NCI-H1105 treated with DMSO at 0.1 percent for 48 hours (cell line): ENCODE measurements around the gene MOSMO.
"Not testable (repeated sequence)": the region's sequence is repeated elsewhere in the genome, so short reads cannot be mapped to it uniquely, and the experiment has no call there.

Source experiments
- DNase-seq: peaks from one replicate; lab custom pipeline; 2025; lab: John Stamatoyannopoulos, UW

The MOSMO gene

DNA sequence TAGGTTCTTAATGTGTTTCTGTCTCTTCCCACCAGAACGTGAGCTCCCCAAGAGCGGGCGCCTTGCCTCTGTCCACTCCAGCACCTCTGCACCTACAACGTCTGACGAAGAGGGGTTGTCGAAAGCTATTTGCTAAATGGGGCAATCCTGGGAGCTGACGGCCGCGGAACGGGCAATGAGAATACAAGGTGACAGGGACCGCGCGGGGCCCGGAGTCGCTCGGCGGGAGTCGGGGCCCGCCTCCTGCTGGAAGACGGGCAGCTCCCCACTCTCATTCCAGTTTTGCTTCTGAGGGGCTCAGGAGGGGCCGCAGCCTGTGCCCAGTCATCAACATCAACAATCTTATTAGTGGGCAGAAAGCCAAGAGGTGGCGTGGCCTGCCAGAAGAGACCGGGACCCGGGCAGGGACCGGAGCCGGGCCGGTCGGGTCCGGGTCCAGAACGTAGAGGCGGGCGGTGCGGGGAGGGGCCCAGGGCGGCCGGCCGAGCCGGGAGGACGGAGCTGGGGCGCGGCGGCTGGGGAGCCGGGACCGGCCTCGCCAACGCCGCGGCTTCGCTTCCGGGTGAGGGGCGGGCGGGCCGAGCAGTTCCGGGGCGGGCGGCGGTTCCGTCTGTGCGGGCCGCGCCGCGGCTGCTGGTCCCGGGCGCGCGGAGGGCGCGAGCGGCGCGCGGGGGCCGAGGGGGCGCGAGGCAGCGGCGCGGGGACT is at the start of gene MOSMO:
MOSMO (plus strand) TSS at position 603 of the 706 bp plus-strand sequence. CDS start 191 bp downstream, outside the sequence.
- DNase-seq, result peak; percentile 31

DNA sequence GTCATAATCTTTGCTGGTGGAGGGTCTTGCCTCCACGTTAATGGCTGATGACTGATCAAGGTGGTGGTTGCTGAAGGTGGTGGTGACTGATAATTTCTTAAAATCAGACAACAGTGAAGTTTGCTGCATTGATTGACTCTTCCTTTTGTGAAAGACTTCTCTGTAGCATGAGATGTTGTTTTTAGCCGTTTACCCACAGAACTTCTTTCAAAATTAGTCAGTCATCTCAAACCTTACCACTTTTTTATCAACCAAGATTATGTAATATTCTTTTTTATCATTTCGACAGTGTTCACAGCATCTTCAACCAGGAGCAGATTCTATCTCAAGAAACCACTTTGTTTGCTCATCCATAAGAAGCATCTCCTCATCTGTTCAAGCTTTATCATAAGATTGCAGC is 48.9 kb upstream of the MOSMO start:
- no peak for DNase-seq

DNA sequence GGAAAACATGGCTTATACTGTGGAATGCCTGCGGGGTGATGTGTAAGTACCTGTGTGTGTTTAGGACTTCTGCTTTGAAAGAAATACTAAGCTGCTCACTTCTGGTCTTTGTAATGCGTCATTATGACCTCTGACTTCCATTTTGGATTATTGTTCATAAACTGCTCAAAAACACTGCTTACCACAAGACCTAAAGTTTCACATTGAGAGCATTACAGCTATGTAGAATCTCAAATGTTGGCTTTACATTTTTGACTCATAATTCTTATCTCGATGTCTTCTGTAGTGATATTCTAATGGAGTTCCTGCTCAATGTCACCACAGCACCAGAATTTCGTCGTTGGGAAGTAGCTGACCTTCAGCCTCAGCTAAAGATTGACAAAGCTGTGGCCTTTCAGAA is 45.4 kb upstream of the MOSMO start:
- no peak for DNase-seq

DNA sequence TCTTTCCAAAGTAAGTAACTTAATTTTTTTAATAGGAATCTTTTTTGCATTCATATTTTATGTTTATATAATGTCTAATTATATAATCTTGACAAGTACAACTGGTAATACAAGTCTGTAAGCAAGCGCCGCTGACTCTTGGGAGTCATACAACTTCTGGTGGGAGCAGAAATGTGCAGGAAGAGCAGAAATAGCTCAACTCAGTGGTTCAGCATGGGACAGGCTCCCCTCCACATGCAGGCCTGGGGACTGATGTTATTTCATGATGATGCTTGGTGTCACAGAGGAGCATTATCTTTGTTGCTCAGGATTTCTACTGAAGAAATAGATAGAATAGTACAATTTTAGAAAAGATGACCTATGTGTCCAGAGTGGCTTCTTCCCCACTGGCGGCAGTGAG is 44.0 kb upstream of the MOSMO start:
- no peak for DNase-seq

DNA sequence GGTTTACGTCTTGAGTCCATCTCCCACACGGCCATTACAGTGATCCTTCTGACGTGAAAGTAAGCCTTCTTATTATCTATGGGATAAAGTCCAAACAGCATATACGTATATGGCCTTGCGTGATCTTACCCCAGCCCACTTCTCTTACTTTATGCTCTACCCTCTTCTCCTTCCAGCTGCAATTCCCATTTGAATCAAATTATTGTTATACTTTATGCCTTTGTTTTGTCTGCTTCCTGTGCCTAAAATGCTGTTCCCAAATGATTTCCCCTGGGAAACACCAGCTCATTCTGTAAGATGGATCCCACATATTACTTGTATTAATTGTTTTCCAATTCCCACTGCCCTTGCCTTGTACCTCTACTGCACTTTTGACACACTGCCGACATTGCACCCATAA is 43.6 kb upstream of the MOSMO start:
- no peak for DNase-seq

DNA sequence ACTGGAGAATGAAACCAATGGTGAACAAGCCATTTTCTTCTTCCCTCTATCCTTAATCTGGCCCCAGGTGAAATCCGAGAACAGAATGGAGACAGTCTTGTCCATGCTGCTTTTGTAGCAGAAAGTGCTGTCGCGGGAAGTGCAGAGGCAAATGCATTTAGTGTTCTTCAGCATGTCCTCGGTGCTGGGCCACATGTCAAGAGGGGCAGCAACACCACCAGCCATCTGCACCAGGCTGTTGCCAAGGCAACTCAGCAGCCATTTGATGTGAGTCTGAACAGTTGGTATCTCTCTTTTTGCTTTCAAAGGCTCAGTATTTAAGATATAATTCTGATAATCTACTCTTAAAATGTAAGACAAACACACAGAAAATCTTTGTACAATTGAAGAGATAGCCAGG is 36.1 kb upstream of the MOSMO start:
- DNase-seq, result no peak

DNA sequence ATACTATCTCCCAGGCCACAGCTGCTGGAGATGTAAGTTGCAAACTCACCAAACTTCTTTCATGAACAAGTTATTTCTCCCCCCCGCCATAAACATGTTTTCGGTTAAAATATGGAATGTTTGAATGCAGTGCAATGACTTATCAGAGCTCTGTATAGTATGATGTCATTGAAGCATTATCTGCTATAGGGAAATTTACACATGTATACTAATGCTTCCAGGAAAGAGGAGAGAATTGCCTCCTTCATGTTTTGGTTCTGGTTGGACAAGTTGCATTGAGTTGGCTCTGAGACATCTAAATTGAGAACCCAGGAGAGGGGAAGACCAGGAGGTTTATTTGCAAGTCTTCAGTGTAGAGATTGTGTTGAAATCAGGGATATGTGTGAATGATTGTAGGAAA is 34.0 kb upstream of the MOSMO start:
- no peak for DNase-seq

DNA sequence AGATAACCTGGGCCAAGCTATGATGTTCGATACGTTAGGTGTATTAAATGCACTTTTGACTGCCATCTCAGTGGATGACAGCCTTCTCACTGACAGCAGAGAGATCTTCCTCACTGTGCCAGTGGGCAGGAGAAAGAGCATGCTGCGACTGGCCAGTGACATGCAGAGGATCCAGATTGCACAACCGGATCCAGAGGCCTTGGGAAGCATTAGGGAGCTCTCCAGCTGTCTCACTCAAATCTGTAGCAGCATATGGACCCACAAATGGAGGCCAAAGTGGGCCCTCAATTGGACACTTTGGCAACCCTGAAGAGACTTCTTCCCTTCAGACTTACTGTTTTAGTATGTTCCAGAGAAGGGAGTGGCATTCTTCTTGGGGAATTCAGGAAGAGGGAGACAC is 27.9 kb upstream of the MOSMO start:
- no peak for DNase-seq

DNA sequence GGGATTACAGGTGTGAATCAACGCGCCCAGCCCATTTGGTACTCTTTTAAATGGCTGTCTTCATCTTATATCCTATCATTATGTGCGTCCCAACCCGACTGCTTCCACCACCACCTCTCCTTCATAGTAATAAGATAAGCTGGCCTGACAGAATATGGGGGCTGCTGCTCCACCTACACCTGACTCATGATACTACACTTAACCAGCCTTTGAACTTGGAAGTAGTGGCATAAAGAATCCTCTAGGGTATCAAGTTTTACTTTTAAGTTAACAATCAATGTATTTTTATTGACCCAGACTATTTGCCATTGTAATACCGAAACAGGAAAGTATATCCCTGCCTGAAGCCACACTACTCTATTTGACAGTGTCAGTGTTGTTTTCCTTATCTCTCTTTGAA is 25.8 kb upstream of the MOSMO start:
- DNase-seq, result no peak

DNA sequence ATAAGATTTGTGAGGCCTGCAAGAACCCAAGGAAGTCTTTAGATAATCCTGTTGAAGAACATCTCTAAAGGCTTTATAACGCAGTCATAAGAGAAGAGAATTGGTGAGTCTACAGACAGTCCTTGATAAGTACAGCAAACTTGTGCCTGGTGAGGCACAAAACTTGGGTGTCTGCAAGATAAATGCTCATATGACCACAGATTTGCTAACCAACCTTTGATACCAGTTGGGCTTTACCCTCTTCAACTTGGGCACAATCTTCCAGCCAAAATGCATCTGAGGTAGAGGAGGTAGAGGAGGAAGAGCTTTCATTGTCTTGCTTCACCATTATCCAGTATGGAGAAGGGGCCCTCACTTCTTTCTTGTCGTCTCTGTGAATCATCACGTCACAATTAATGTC is 23.8 kb upstream of the MOSMO start:
- DNase-seq, result no peak

DNA sequence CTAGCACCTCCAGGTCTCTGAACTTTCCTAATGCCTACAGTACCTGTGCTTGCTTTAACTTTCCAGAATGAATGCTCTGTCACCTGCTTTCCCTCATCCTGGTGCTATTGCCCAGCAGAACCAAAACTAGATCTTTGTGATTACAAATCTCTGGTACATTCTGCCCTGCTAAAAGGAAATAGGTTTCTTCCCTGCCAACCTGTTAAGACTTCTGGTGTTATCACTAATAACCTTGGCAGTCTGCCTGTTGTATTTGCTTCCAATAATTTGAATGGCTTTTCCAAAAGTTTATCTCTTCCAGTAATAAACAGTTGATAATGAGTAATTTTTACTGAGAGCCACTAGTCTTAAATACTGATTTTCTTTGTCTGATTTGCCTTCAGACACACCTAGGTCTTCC is 22.4 kb upstream of the MOSMO start:
- DNase-seq, result no peak

DNA sequence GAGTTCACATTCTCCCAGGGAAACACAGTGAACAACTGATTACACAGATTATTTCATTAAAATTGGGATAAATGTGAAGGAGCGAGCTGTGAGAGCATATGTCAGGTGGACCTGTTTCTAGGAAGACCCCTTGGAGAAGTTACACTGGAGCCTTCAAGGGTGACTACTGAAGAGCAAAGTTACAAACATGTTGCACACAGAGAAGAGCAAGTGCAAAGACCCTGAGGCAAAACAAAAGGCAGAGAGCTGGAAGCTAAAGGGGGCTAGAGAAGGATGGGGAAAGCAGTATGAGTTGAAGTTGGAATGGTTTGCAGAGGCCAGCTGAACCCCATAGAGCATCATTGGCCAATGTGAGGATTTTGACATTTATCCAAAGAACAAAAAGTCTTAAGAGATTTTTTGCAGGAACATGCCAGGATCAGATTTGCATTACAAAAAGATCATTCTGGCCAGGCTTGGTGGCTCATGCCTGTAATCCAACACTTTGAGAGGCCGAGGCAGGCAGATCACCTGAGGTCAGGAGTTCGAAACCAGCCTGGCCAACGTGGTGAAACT is 21.1 kb upstream of the MOSMO start:
- no peak for DNase-seq

DNA sequence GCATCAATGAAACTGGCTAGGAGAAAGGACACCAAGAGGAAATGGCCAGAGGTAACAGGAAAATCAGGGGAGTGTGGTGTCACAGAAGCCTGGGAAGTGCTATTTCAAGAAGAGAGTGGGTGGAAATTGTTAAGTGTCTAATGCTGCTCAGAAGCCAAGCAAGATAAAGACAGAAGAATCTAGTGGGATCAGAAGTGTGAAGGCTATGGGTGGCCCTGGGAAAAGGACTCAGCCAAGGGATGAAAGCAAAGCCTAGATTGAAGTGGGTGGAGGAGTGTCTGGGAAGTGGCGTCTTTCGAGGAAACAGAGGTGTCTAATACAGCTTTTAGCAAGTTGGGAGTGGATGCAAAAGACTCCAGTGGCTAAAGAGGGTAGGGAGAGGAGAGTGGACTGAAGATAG is 20.4 kb upstream of the MOSMO start:
- DNase-seq, result no peak

DNA sequence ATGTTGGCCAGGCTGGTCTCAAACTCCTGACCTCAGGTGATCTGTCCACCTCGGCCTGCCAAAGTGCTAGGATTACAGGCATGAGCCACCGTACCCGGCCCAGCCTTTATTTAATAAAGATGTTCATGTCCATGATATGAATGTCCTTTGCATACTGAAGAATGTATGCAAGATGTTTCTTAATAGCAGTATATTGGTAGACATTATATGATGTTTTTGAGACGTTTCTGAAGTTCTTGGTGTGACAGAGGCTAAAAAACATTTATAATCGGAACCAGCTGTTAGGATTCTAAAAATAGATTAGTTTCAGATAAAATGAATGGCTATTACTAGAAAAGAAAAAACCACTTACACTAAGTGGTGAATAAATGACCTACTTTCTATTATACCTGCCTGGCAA is 18.8 kb upstream of the MOSMO start:
- DNase-seq, result no peak

DNA sequence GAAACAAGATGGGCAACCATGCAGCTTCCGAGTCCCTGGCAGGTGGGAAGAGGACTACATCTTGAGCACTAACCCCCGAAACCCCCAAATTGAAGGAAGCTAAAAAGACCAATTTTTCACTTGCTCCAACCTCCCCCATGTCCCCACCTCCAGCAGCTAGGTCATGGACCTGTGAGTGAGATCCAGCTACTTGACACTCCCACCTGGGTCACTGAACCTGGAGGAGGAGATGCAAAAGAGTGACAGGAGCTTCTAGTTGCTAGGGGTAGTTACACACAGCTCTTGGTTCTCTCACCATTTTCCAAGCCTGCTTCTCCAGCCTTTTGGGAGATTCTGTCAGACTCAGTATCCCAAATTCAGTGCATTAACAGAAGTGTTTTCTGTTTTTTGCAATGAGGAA is 18.2 kb upstream of the MOSMO start:
- DNase-seq, result no peak

DNA sequence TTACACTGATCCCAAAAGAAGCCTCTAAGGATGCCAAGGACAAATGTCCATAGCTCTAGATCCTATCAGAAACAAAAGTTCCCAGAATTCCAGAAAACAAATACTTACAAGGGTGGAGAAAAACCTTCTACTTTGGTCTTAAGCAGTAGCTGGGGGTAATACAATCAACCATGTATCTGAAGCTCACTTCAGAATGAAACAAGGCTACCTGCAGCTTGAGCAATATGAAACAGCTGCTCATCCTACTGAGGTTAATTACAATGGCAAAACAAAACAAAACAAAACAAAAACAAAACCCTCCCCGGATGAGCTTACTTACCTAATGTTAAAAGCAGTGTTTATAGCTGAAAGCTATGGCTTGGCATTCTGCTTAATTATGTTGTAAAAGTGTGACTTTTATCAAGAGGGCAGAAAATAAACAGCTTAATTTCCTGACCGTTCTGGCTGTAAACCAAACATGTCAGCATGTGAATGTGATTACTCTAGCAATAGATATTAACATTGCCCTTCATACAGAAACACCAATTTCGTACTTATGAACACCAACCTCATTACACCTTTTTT is 17.4 kb upstream of the MOSMO start:
- DNase-seq, result peak; percentile 39

DNA sequence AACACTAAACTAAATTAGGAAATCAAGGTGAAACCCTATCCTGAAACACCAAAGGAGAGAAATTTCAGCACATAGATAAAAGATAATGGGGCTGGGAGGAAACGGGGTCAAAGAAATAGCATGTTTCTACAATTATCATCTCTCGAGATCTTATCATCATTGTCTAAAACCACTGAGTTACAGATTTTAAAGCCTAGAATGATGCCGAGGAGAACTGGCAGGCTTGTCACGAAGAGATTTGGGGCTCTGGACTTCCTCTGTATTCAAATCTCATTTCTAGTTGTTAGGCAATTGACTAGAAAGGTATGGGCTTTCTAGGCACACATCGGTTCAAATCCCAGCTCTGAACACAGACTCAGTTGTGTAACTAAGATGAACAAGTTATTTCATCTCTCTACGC is 16.3 kb upstream of the MOSMO start:
- no peak for DNase-seq

DNA sequence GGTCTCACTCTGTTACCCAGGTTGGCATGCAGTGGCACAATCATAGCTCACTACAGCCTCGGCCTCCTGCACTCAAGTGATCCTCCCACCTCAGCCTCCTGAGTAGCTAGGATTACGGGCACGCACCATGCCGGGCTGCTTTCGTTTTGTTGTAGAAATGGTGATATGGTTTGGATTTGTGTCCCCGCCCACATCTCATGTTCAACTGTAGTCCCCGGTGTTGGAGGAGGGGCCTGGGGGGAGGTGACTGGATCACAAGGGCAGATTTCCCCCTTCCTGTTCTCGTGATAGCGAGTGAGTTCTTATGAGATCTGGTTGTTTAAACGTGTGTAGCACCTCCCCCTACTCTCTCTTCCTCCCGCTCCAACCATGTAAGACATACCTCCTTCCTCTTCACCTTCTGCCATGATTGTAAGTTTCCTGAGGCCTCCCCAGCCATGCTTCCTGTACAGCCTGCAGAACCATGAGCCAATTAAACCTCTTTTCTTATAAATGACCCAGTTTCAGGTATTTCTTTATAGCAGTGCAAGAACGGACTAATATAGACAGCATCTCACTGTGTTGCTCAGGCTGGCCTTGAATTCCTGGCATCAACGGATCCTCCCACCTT is 12.9 kb upstream of the MOSMO start:
- DNase-seq, result no peak

DNA sequence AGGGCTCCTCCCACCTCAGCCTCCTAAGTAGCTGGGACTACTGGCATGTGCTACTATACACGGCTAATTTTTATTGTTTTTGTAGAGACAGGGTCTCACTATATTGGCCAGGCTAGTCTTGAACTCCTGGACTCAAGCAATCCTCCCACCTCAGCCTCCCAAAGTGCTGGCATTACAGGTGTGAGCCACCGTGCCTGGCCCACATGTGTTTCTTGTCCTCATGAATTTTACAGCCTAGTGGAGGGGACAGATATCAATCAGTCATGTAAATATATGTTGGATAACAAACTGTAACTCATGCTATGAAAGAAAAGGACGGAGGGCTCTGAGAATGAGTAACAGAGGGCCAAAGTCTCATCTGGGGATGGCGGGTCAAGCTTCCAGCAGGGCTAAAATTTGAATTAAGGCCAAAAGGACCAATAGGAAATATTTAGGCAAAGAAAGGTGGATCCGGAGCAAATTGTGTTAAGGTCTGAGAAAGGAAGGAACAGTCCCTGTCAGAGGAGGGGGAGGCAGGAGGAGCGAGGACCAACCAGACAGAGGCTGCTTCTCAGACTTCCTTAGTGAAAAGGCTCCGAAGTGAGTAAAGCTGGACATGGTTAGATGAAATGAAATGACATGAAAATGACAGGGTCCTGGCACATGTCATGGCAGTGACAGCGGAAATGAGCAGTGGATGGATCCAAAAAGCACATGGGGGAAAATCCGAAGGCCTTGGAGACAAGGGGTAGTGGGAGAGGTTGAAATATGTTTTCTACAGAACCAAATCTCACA is 10.8 kb upstream of the MOSMO start:
- DNase-seq, result no peak

DNA sequence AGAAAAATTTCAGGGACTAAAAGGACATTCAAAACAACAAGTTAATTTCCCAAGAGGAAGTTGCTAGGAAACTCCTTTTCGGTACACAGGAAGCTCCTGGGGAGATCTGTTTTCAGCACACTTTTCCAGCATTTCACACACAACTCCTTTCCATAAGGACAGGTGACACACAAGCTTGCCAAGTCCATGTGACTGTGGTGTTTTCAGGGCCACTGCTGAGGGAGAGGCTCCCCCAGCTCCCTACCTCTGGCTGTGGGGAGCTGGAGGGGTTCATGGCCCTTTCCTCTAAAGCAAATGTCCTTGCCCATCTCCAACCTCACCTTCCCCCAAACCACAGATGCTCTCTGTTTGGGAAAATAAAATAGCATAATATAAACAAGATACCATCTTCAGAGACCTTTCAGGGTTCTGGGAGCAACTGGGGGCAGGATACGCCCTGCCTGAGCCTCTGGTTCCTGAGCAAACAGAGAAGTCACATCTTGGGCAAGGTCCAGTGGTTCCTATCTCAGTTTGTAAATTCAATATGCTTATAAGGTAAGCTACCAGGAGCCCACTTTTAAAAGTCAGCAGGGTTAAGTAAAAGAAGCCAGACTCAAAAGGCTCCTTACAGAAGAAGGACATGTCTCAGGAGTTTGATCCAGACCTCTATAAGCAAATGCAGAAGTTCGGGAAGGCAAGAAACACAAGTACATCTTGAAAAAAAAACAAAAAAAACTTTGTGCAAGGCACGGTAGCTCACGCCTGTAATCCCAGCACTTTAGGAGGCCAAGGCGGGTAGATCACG is 10.0 kb upstream of the MOSMO start:
- DNase-seq, result no peak

DNA sequence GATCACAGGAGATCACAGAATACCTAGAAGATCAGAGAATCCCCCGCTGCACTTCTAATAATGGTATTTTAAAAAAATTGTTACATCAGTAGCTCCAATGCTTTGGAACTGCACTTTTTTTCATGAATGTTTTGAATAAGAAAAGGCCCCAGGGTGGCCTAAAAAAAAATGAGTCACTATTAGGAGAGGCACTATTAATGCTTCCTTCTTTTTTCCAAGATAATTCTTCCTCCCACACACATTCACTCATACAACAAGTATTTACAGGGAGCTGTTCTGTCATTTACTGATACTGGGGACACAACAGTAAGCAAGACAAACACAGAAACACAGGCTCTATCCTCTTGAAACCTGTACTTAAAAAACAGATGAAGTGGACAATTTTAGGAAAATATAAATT is 6.3 kb upstream of the MOSMO start:
- no peak for DNase-seq

DNA sequence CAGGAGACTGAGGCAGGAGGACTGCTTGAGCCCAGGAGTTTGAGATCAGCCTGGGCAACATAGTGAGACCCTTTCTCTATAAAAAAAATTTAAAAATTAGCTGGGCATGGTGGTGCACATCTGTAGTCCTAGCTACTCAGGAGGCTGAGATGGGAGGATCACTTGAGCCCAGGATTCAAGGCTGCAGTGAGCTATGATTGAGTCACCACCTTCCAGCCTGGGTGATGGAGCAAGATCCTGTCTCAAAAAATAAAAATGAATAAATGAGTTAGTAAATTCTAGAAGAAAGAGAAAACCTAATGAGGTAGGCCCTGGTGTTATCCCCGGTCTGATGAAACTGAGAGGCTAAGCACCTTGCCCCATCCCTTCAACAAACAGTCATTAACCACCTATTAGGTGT is 5.9 kb upstream of the MOSMO start:
- not testable (repeated sequence) for DNase-seq
